GM06990 (cell line): Measurements from ENCODE around the gene MYO16.

Source experiments
- DNase-seq: peaks from one replicate; pipeline ENCODE4 v3.0.0-alpha.2; 2011; ENCODE audit not compliant: insufficient read length; ENCODE audit errors: extremely low read depth
- H3K27me3 ChIP-seq: replicated peaks from 2 replicates; pipeline ENCODE4 v1.6.0; 2011; ENCODE audit warnings: low read length; ENCODE audit not compliant: control insufficient read depth, insufficient read depth
- H3K36me3 ChIP-seq: 2 replicates; pipeline ENCODE4 v1.5.1; 2011; ENCODE audit warnings: low read length; ENCODE audit not compliant: control insufficient read depth, insufficient read depth
- H3K4me3 ChIP-seq: replicated peaks from 2 replicates; pipeline ENCODE4 v1.5.1; 2011; ENCODE audit warnings: low read depth, mild to moderate bottlenecking, control low read depth, low read length
- CTCF ChIP-seq: IDR thresholded peaks from 2 replicates; pipeline ENCODE4 v1.5.1; 2011; ENCODE audit warnings: low read length, control low read depth, mild to moderate bottlenecking, inconsistent platforms; ENCODE audit not compliant: insufficient read depth, poor library complexity, severe bottlenecking

MYO16 gene

GRCh38 chr13:109243311-109243951 lies 614.0 kb downstream of the MYO16 start:
- H3K36me3 ChIP-seq, result no peaks in the 10 kb centered on the region
- H3K4me3 ChIP-seq, result no peak overlapping the region
- TF ChIP-seq CTCF, result no peak
- no peaks in the 10 kb centered on the region for H3K27me3 ChIP-seq
- DNase-seq, result no peak

DNA sequence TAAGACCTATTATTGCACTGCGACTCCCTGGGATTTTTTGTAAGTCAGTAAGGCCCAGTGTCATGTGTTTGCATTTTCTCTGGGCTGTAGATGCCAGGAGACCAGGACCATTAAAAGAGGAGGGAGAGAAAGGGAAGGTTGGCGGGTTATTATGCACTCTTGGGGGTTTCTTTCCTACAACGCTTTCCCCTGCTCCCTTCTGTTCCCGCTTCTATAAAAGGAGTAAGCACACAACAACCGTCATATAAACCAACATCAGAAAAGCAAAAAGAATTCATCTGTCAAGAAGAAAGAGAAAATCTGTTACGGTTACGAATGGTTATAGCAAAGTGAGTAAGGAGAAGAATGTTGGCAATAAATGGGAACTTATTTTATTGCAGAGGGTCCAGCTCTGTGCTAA lies 615.2 kb downstream of the MYO16 start:
- Histone ChIP-seq H3K4me3 (no peak overlapping the region), H3K36me3 (no peaks in the 10 kb centered on the region), H3K27me3 (no peaks in the 10 kb centered on the region)
- no peak for TF ChIP-seq CTCF
- no peak for DNase-seq

GRCh38 chr13:109246001-109246400 lies 616.6 kb downstream of the MYO16 start:
- H3K36me3 ChIP-seq, result no peaks in the 10 kb centered on the region
- no peak for TF ChIP-seq CTCF
- no peaks in the 10 kb centered on the region for H3K27me3 ChIP-seq
- no peak overlapping the region for H3K4me3 ChIP-seq
- DNase-seq, result no peak

DNA sequence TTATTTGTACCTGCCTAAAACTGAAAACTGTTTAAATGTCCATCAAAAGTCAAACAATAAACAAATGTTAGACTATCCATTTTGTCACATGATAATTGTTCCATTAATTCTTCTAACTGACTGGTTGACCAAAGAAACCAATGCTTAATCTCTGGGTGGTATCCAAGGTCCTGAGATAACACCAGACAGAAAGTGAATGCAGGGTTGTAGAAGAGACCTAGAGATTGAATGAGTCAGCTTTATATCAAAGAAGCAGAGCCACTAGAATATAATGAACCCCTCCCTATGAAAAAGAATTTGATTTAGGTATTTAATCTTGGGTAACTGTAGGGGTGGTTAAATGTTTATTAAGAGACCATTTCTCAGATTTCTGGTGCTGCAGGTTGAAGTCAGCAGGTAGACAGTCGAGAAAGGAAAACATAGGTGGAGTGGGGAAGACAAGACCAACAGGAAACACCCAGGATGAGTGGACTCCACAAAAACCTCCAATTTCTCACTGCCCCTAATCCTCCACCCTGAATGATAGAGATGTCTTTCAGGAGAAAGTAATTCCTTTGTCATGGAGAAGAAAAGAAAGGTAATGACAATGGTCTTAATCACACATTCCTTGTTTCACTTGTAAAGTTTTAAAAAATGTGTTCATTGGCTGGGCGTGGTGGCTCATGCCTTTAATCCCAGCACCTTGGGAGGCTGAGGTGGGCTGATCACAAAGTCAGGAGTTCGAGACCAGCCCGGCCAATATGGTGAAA lies 620.5 kb downstream of the MYO16 start:
- Histone ChIP-seq H3K36me3 (no peaks in the 10 kb centered on the region), H3K4me3 (no peak overlapping the region), H3K27me3 (no peaks in the 10 kb centered on the region)
- no peak for TF ChIP-seq CTCF
- no peak for DNase-seq

DNA sequence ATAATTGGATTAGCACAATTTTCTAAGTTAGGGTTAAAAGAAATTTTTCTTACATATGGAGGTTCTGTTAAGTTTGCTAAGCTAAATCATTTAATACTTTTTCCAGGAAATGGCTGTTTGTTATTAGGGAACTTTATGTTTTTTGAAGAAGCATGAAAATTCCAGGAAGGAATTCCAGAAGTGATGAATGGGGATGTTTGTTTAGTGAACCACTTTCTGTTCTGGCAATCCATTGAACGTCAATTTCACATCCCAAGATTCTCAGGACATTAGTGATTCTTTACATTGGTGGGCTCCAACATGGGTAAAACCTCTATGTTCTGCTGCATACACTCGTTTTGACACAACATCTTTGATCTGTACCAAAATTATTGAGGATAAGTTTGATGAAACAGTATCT lies 622.5 kb downstream of the MYO16 start:
- no peak overlapping the region for H3K4me3 ChIP-seq
- TF ChIP-seq CTCF, result no peak
- DNase-seq, result no peak
- H3K27me3 ChIP-seq, result no peaks in the 10 kb centered on the region
- H3K36me3 ChIP-seq, result no peaks in the 10 kb centered on the region
